Measurements from ENCODE around the gene TRIM7.

Gene TRIM7

GRCh38 chr5:181220178-181220515 is 15.2 kb upstream of the TRIM7 start:
- H3K27ac ChIP-seq, result peak overlapping the region; percentile 18
- TF ChIP-seq, protein P1, sequence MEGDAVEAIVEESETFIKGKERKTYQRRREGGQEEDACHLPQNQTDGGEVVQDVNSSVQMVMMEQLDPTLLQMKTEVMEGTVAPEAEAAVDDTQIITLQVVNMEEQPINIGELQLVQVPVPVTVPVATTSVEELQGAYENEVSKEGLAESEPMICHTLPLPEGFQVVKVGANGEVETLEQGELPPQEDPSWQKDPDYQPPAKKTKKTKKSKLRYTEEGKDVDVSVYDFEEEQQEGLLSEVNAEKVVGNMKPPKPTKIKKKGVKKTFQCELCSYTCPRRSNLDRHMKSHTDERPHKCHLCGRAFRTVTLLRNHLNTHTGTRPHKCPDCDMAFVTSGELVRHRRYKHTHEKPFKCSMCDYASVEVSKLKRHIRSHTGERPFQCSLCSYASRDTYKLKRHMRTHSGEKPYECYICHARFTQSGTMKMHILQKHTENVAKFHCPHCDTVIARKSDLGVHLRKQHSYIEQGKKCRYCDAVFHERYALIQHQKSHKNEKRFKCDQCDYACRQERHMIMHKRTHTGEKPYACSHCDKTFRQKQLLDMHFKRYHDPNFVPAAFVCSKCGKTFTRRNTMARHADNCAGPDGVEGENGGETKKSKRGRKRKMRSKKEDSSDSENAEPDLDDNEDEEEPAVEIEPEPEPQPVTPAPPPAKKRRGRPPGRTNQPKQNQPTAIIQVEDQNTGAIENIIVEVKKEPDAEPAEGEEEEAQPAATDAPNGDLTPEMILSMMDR (conservative IDR thresholded peaks at IDR 0.05; ENCODE audit: low read depth), result no peak
- no peak for DNase-seq (ENCODE audit: low spot score)
- ChIA-PET CTCF (interaction anchor here (0.5 kb wide), 1 partner anchor 18 kb away, joined by 5 read pairs; no protein-coding TSS in a partner anchor), POLR2A (ENCODE audit: low non-redundant PET) (interaction anchor here (0.6 kb wide), 1 partner anchor 24 kb away, joined by 3 read pairs; no protein-coding TSS in a partner anchor)

DNA sequence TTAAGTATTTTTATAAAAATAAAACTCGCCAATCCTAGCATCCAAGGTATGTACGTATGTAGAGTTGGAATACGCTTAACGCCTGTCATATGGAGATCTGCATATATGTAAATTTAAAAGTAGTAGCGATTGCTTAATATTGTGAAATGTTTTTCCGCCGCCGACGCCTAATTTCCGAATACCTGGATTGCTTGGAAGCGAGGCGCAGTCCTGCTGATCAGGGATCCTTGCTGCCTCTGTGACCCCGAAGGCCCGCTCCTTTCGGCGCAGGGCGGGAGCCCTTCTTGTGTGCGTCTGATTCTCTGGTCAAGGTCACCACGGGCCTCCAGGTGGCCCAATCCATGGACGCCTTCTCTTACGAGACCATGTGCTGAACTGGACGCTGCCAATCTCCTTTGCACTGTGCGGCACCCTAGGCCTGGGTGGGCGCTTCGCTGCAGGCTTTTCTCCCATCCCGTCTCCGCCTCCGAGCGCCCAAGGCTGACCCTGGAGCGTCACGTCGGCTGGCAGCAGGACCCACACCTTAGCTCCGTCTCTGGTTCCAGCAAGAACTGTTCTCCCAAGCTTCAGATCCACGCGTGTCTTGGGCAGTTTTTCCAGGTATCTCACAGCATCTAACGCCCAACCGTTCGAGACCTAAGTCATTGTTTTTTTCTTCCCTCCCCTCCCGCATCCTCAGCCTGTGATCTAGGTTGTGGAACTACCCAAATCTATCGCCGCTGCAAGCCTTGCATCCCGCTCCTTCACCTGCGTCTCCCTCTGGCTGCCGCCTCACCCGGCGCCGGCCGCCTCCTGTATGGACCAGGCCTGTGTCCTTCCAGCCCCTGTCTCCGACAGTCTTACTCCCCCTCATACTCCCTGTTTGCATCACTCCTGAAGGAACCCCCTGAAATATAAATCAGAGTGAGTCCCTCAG is 14.5 kb upstream of the TRIM7 start:
- POLR2A ChIA-PET (ENCODE audit: low non-redundant PET), result interaction anchor here (0.6 kb wide), 2 partner anchors 12 to 25 kb away, joined by 3 to 6 read pairs; no protein-coding TSS in a partner anchor
- peak overlapping the region; percentile 18 for H3K27ac ChIP-seq
- CTCF ChIA-PET, result no interaction called here
- no peak for DNase-seq (ENCODE audit: low spot score)
- TF ChIP-seq, protein P1 (conservative IDR thresholded peaks at IDR 0.05; ENCODE audit: low read depth), result no peak

GRCh38 chr5:181218795-181219124 is 13.8 kb upstream of the TRIM7 start:
- TF ChIP-seq, protein P1 (conservative IDR thresholded peaks at IDR 0.05; ENCODE audit: low read depth), result no peak
- no peak for DNase-seq (ENCODE audit: low spot score)
- ChIA-PET CTCF (no interaction called here), POLR2A (ENCODE audit: low non-redundant PET) (no interaction called here)
- H3K27ac ChIP-seq, result peak overlapping the region; percentile 79

GRCh38 chr5:181217803-181218062 is 12.7 kb upstream of the TRIM7 start:
- ChIA-PET POLR2A (ENCODE audit: low non-redundant PET) (interaction anchor here (1.0 kb wide), 1 partner anchor 13 kb away, joined by 3 read pairs; the partner anchor contains the start of gene TRIM7), CTCF (interaction anchor here (1.6 kb wide), 1 partner anchor 30 kb away, joined by 5 read pairs; no protein-coding TSS in a partner anchor)
- no peak for DNase-seq (ENCODE audit: low spot score)
- TF ChIP-seq, protein P1 (conservative IDR thresholded peaks at IDR 0.05; ENCODE audit: low read depth), result no peak
- H3K27ac ChIP-seq, result peak overlapping the region; percentile 79

GRCh38 chr5:181217111-181217802 is 12.3 kb upstream of the TRIM7 start:
- DNase-seq (ENCODE audit: low spot score), result peak; percentile 68
- ChIA-PET CTCF (interaction anchor here (1.6 kb wide), 1 partner anchor 30 kb away, joined by 5 read pairs; no protein-coding TSS in a partner anchor), POLR2A (ENCODE audit: low non-redundant PET) (interaction anchor here (1.0 kb wide), 1 partner anchor 13 kb away, joined by 3 read pairs; the partner anchor contains the start of gene TRIM7)
- H3K27ac ChIP-seq, result peak overlapping the region; percentile 79
- TF ChIP-seq, protein P1 (conservative IDR thresholded peaks at IDR 0.05; ENCODE audit: low read depth), result no peak

Data from RWPE1 (cell line).